Measurements from ENCODE around the gene SPSB4.

Gene SPSB4

DNA sequence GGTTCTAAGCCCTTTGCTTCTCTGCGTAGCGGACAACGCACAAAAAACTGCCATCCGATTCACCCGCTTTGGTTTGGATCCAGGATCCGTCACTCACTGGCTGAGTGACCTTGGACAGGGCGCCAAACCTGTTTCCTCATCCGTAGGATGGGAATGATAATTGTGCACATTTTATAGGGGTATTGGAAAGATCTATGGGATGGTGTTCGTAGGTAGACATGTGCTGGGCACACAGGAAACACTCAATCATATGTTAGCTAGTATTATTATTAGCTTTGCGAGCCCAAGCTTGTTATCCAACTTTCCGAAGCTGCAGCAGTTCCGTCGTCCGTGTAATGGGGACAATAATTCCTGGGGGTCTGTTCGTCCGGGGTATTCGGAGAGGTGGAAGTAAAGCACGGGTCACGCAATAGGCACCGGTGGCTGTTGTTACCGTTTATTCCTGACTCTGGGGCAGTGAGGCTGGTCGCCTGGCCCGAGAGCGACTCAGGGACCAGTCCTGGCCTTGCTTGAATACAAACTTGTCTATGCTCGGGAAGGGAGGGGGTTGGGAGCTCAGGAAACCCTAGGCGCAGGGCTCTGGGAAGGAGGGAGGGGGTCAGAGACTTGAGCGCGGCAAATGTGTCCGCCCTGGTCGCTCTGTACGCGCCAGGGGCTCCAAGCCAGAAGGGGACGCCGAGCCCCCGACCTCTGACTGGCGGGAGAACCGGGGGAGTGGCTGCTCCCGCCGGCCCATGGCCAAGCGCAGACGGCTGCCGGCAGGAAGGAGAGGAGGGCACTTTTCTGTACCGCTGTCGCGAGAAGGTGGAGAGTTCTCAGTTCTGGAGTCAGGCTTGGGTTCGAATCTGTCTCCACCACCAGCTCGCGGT is 1.3 kb downstream of the SPSB4 start:
- no peaks in the 10 kb centered on the region for H3K9me3 ChIP-seq (ENCODE audit: control insufficient read depth, low read length)
- H3K4me1 ChIP-seq (ENCODE audit: control insufficient read depth, insufficient read depth, low read length): peaks cover 28% of the 10 kb centered on the region
- H3K4me3 ChIP-seq (ENCODE audit: insufficient read depth, low read depth, low read length): peak overlapping the region; percentile 67
- H3K36me3 ChIP-seq (ENCODE audit: control insufficient read depth, insufficient read depth, low read length): no peaks in the 10 kb centered on the region
- H3K27ac ChIP-seq (ENCODE audit: insufficient read depth, low read depth, low read length, poor library complexity, severe bottlenecking): no peak overlapping the region
- H3K27me3 ChIP-seq (ENCODE audit: control insufficient read depth, insufficient read depth, low read length, poor library complexity, severe bottlenecking): peaks cover 36% of the 10 kb centered on the region
- WGBS, 2 experiments: 1% methylated on average over 48 of the region's 48 CpGs

DNA sequence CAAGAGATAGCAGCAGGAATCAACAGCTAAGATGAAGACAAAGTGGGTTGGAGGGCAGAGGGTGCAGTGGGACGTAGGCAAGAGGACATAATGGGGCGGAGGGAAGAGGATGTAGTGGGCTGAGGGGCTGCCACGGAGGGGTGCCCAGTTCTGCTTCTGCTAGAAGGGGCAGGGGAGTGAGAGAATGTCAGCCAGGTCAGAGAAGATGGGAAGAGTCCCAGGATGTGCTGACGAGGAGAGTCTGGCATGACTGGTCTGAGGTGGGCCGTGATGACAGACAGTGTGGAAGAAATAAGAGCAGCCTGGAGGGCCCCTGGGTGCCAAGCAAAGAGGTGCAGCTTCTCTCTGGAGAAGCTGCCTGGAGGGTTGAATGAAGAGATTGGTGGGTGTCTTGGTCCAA is 4.0 kb downstream of the SPSB4 start:
- H3K36me3 ChIP-seq (ENCODE audit: control insufficient read depth, insufficient read depth, low read length): peaks cover 3% of the 10 kb centered on the region
- H3K27ac ChIP-seq (ENCODE audit: insufficient read depth, low read depth, low read length, poor library complexity, severe bottlenecking): no peak overlapping the region
- no peaks in the 10 kb centered on the region for H3K9me3 ChIP-seq (ENCODE audit: control insufficient read depth, low read length)
- peaks cover 22% of the 10 kb centered on the region for H3K27me3 ChIP-seq (ENCODE audit: control insufficient read depth, insufficient read depth, low read length, poor library complexity, severe bottlenecking)
- H3K4me3 ChIP-seq (ENCODE audit: insufficient read depth, low read depth, low read length): no peak overlapping the region
- peaks cover 32% of the 10 kb centered on the region for H3K4me1 ChIP-seq (ENCODE audit: control insufficient read depth, insufficient read depth, low read length)
- WGBS, 2 experiments: 91 to 95% methylated on average over 5 of the region's 5 CpGs

DNA sequence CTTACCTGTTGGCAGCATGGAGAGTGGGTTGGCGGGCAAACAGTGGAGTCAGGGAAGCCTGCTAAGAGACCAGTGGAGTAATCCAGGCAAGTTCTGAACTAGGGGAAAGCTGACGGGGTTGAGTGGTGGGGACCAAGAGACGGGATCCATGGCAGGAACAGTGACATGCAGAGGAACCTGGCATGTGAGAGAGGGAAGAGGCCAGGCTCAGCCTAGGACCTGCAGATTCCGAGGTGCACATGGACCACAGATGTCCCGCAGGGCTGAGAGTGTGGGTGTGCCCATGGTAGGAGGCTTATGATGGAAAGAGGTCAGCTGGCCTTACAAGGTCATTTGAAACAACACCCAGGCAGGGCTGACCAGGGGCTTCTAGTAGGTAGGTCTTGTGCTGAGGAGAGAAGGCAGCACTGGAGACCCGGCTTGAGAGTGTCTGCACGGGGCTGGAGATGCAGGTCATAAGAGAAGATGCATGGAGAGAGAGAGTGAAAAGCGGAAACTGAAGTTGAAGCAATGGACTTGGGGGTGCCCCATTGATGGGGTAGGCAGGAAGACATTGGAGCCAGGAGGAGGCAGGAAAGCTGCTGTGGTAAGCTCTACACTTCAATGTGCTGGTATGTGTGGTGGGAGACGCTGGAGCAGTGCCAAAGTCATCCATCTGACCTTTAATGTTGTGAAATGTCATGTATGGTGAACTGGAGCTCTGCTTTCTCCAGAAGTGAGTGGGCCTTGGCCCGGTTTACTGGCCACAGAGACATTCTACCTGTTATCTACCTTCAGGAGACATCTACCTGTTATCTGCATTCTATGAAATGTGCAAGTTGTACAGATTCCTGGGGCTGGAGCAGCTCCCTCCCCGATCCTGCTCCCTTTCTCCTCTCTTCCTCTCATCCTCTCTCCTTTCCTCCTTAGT is 4.6 kb downstream of the SPSB4 start:
- peaks cover 16% of the 10 kb centered on the region for H3K27me3 ChIP-seq (ENCODE audit: control insufficient read depth, insufficient read depth, low read length, poor library complexity, severe bottlenecking)
- no peaks in the 10 kb centered on the region for H3K9me3 ChIP-seq (ENCODE audit: control insufficient read depth, low read length)
- no peak overlapping the region for H3K27ac ChIP-seq (ENCODE audit: insufficient read depth, low read depth, low read length, poor library complexity, severe bottlenecking)
- peaks cover 3% of the 10 kb centered on the region for H3K36me3 ChIP-seq (ENCODE audit: control insufficient read depth, insufficient read depth, low read length)
- WGBS, 2 experiments: 94% methylated on average over 11 of the region's 11 CpGs
- H3K4me1 ChIP-seq (ENCODE audit: control insufficient read depth, insufficient read depth, low read length): peaks cover 27% of the 10 kb centered on the region
- no peak overlapping the region for H3K4me3 ChIP-seq (ENCODE audit: insufficient read depth, low read depth, low read length)

DNA sequence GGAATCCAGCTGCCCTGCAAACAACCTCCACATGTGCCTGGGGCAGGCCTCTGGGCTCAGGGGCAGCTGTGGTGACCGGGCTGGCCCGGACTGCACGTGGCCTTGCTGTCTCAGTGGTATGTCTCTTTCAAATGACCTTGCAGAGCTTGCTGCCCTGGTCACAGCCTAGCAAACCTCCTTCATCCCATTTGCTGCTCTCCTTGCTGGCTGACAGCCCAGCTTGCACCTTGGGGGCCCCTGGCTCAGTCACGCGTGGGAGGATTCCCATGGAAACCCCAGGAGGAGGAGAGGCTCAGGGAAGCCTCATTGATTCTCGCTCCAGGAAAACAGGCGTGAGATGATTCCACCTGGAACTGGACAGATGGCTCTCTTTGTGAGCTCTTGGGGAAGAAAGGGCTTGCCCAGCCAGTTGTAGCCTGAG is 5.6 kb downstream of the SPSB4 start:
- Histone ChIP-seq H3K9me3 (ENCODE audit: control insufficient read depth, low read length) (no peaks in the 10 kb centered on the region), H3K36me3 (ENCODE audit: control insufficient read depth, insufficient read depth, low read length) (peaks cover 3% of the 10 kb centered on the region), H3K4me1 (ENCODE audit: control insufficient read depth, insufficient read depth, low read length) (peaks cover 27% of the 10 kb centered on the region), H3K4me3 (ENCODE audit: insufficient read depth, low read depth, low read length) (no peak overlapping the region), H3K27ac (ENCODE audit: insufficient read depth, low read depth, low read length, poor library complexity, severe bottlenecking) (peak overlapping the region; percentile 18), H3K27me3 (ENCODE audit: control insufficient read depth, insufficient read depth, low read length, poor library complexity, severe bottlenecking) (peaks cover 15% of the 10 kb centered on the region)
- WGBS, 2 experiments: 77 to 78% methylated on average over 7 of the region's 7 CpGs

DNA sequence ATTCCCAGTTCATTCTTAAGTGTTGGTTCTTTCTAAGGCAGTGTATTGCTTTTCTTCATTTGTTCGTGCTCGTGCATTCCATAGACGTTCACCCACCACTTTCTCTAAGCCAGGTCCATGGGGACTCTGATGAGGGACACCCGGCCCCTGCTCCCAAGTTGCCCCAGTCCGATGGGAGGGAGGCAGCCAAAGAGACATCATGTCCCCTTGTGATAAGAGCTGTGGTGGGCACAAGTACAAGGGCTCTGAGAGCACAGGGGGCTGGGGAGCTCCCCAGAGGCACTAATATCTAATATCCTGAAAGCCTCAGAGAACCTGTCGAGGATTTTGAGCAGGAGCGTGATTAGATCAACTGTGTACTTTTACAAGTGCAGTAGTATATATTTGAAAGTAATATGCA is 6.3 kb downstream of the SPSB4 start:
- Histone ChIP-seq H3K27ac (ENCODE audit: insufficient read depth, low read depth, low read length, poor library complexity, severe bottlenecking) (peak overlapping the region; percentile 18), H3K4me3 (ENCODE audit: insufficient read depth, low read depth, low read length) (no peak overlapping the region), H3K9me3 (ENCODE audit: control insufficient read depth, low read length) (no peaks in the 10 kb centered on the region), H3K4me1 (ENCODE audit: control insufficient read depth, insufficient read depth, low read length) (peaks cover 27% of the 10 kb centered on the region), H3K27me3 (ENCODE audit: control insufficient read depth, insufficient read depth, low read length, poor library complexity, severe bottlenecking) (peaks cover 11% of the 10 kb centered on the region), H3K36me3 (ENCODE audit: control insufficient read depth, insufficient read depth, low read length) (peaks cover 3% of the 10 kb centered on the region)
- 93 to 94% methylated on average over 7 of the region's 7 CpGs for WGBS, 2 experiments

DNA sequence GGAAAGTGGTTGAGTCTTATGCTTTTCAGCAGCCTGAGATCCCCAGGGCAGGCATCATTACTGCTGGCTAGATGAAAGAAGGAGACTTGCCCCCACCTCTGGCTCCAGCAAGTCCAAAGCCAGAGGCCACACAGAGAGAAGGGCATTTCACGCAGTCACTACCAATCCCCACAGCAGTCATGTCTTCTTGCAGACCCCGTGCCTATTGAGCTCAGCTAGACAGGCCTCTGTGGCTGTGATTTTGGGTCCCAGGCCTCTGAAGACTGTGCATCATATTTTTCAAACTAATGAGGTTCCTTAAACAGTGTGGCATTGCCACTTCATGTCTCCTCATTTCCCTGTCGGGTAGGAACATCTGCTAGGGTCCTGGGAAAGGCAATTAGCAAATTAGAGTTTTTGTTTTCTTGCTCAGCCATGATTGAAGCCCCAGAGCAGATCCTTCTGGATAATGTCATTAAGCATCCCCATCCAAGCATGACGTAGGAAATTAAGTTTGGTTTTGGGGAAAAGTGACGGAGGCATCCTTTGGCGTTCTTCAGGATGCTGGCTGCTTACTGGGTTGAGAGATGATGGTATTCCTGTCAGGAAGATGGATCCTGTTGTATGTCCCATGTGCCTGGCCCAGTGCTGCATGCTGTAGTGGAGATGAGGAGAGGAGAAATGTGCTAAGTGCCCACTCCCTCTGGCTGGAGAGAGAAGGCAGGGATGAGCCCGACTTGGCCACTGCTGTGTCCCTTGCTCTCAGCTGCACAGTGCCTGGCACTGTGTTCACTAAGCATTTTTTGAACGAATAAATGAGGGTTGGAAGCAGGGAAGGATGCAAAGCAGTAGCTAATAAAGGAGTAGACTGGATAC is 7.0 kb downstream of the SPSB4 start:
- H3K27me3 ChIP-seq (ENCODE audit: control insufficient read depth, insufficient read depth, low read length, poor library complexity, severe bottlenecking): peaks cover 5% of the 10 kb centered on the region
- H3K9me3 ChIP-seq (ENCODE audit: control insufficient read depth, low read length): no peaks in the 10 kb centered on the region
- no peak overlapping the region for H3K4me3 ChIP-seq (ENCODE audit: insufficient read depth, low read depth, low read length)
- WGBS, 2 experiments: 95 to 96% methylated on average over 8 of the region's 8 CpGs
- no peak overlapping the region for H3K27ac ChIP-seq (ENCODE audit: insufficient read depth, low read depth, low read length, poor library complexity, severe bottlenecking)
- peaks cover 3% of the 10 kb centered on the region for H3K36me3 ChIP-seq (ENCODE audit: control insufficient read depth, insufficient read depth, low read length)
- peaks cover 28% of the 10 kb centered on the region for H3K4me1 ChIP-seq (ENCODE audit: control insufficient read depth, insufficient read depth, low read length)

DNA sequence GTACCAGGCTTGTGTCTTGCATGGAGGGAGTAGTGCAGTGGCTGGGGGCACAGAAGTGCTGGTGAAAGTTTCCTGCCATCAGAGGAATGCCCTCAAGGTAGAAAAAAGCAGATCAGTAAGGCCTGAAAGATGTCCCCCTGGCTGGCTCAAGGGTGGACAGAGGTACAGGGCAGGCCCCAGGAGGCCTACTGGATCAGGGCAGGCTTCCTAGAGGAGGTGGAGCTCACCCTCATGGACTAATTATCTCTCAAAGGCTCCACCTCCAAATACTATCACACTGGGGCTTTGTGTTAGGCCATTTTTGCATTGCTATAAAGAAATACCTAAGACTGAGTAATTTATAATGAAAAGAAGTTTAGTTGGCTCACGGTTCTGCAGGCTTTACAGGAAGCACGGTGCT is 7.8 kb downstream of the SPSB4 start:
- H3K27ac ChIP-seq (ENCODE audit: insufficient read depth, low read depth, low read length, poor library complexity, severe bottlenecking): no peak overlapping the region
- peaks cover 37% of the 10 kb centered on the region for H3K4me1 ChIP-seq (ENCODE audit: control insufficient read depth, insufficient read depth, low read length)
- WGBS, 2 experiments: 91 to 94% methylated on average over 2 of the region's 2 CpGs
- H3K9me3 ChIP-seq (ENCODE audit: control insufficient read depth, low read length): no peaks in the 10 kb centered on the region
- H3K27me3 ChIP-seq (ENCODE audit: control insufficient read depth, insufficient read depth, low read length, poor library complexity, severe bottlenecking): no peaks in the 10 kb centered on the region
- H3K4me3 ChIP-seq (ENCODE audit: insufficient read depth, low read depth, low read length): no peak overlapping the region
- peaks cover 3% of the 10 kb centered on the region for H3K36me3 ChIP-seq (ENCODE audit: control insufficient read depth, insufficient read depth, low read length)

DNA sequence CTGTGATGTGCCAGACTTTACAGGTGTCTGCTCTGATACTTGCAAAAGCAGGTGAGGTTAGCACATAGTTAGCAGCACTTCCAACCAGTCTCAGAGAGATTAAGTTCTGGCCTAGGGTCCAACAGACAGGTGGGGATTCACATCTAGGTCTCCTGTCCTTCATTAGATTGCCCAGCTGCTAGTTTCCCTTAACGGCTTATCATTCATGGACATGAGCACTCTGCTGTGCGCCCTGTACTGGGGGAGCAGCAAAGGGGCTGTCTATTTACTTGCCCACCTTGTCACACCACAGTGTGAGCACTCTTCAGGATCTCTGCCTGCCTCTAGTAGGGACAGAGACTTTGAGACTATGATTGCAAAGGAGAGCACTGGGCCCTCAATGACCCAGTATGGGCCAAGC is 8.7 kb downstream of the SPSB4 start:
- WGBS, 2 experiments: 94 to 96% methylated on average over 2 of the region's 2 CpGs
- Histone ChIP-seq H3K27me3 (ENCODE audit: control insufficient read depth, insufficient read depth, low read length, poor library complexity, severe bottlenecking) (no peaks in the 10 kb centered on the region), H3K27ac (ENCODE audit: insufficient read depth, low read depth, low read length, poor library complexity, severe bottlenecking) (no peak overlapping the region), H3K4me1 (ENCODE audit: control insufficient read depth, insufficient read depth, low read length) (peaks cover 37% of the 10 kb centered on the region), H3K9me3 (ENCODE audit: control insufficient read depth, low read length) (no peaks in the 10 kb centered on the region), H3K36me3 (ENCODE audit: control insufficient read depth, insufficient read depth, low read length) (peaks cover 3% of the 10 kb centered on the region), H3K4me3 (ENCODE audit: insufficient read depth, low read depth, low read length) (no peak overlapping the region)

DNA sequence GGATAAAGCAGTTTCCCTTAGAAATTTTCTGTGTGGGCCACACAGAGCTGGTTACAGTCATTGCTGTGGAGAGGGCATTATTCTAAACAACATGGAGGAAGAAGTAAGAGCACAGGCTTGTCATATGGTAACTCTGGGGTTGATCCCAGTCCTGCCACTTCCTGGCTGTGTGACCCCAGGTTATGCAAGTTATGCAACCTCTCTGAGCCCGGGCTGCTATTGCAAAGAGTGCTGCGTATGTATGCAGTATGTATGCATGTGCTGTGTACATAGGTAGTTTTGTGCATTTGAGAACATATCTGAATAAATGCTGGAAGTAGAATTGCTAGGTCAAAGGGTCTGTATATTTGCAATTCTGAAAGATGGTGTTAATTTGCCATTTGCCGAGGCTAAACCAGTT is 9.2 kb downstream of the SPSB4 start:
- Histone ChIP-seq H3K4me3 (ENCODE audit: insufficient read depth, low read depth, low read length) (no peak overlapping the region), H3K9me3 (ENCODE audit: control insufficient read depth, low read length) (no peaks in the 10 kb centered on the region), H3K36me3 (ENCODE audit: control insufficient read depth, insufficient read depth, low read length) (peaks cover 3% of the 10 kb centered on the region), H3K4me1 (ENCODE audit: control insufficient read depth, insufficient read depth, low read length) (peaks cover 34% of the 10 kb centered on the region), H3K27me3 (ENCODE audit: control insufficient read depth, insufficient read depth, low read length, poor library complexity, severe bottlenecking) (no peaks in the 10 kb centered on the region), H3K27ac (ENCODE audit: insufficient read depth, low read depth, low read length, poor library complexity, severe bottlenecking) (no peak overlapping the region)
- 93 to 96% methylated on average over 3 of the region's 3 CpGs for WGBS, 2 experiments

All from ectodermal cell (in vitro differentiated cells).